ENCODE measurements around the gene ZAR1.

Gene ZAR1

GRCh38 chr4:48470570-48470969, 19.5 kb upstream of the ZAR1 start:
- H3K27ac Mint-ChIP-seq: no peak overlapping the region
- H3K4me1 Mint-ChIP-seq: no peaks in the 10 kb centered on the region
- H3K27me3 Mint-ChIP-seq (ENCODE audit: low read depth, poor library complexity): peaks cover 11% of the 10 kb centered on the region
- no peaks in the 10 kb centered on the region for H3K36me3 Mint-ChIP-seq (ENCODE audit: low read depth)
- H3K9me3 Mint-ChIP-seq: no peaks in the 10 kb centered on the region
- DNase-seq: no peak
- no peak for TF ChIP-seq CTCF (IDR thresholded peaks at IDR 0.05)
- no peak overlapping the region for H3K4me3 Mint-ChIP-seq

GRCh38 chr4:48472794-48473193, 17.3 kb upstream of the ZAR1 start:
- Mint-ChIP-seq H3K27me3 (ENCODE audit: low read depth, poor library complexity) (peaks cover 20% of the 10 kb centered on the region), H3K4me3 (no peak overlapping the region), H3K9me3 (no peaks in the 10 kb centered on the region), H3K36me3 (ENCODE audit: low read depth) (no peaks in the 10 kb centered on the region), H3K4me1 (no peaks in the 10 kb centered on the region), H3K27ac (no peak overlapping the region)
- TF ChIP-seq CTCF (IDR thresholded peaks at IDR 0.05): no peak
- DNase-seq: no peak

GRCh38 chr4:48475770-48476169, 14.3 kb upstream of the ZAR1 start:
- DNase-seq: no peak
- no peak overlapping the region for H3K4me3 Mint-ChIP-seq
- no peak for TF ChIP-seq CTCF (IDR thresholded peaks at IDR 0.05)
- H3K9me3 Mint-ChIP-seq: no peaks in the 10 kb centered on the region
- peaks cover 24% of the 10 kb centered on the region for H3K27me3 Mint-ChIP-seq (ENCODE audit: low read depth, poor library complexity)
- H3K36me3 Mint-ChIP-seq (ENCODE audit: low read depth): no peaks in the 10 kb centered on the region
- H3K27ac Mint-ChIP-seq: no peak overlapping the region
- H3K4me1 Mint-ChIP-seq: no peaks in the 10 kb centered on the region

- no peak for TF ChIP-seq CTCF (IDR thresholded peaks at IDR 0.05)
- H3K9me3 Mint-ChIP-seq: no peaks in the 10 kb centered on the region
- H3K27me3 Mint-ChIP-seq (ENCODE audit: low read depth, poor library complexity): peaks cover 49% of the 10 kb centered on the region
- H3K36me3 Mint-ChIP-seq (ENCODE audit: low read depth): no peaks in the 10 kb centered on the region
- H3K27ac Mint-ChIP-seq: no peak overlapping the region
- H3K4me3 Mint-ChIP-seq: no peak overlapping the region
- no peaks in the 10 kb centered on the region for H3K4me1 Mint-ChIP-seq
- DNase-seq: no peak
These were observed 11.8 kb upstream of the ZAR1 start for GRCh38 chr4:48478273-48478672.

- no peak for TF ChIP-seq CTCF (IDR thresholded peaks at IDR 0.05)
- Mint-ChIP-seq H3K27me3 (ENCODE audit: low read depth, poor library complexity) (peaks cover 71% of the 10 kb centered on the region), H3K4me1 (no peaks in the 10 kb centered on the region), H3K4me3 (no peak overlapping the region), H3K27ac (no peak overlapping the region), H3K9me3 (peaks cover 5% of the 10 kb centered on the region), H3K36me3 (ENCODE audit: low read depth) (no peaks in the 10 kb centered on the region)
- DNase-seq: no peak
These were observed 8.5 kb upstream of the ZAR1 start for GRCh38 chr4:48481581-48481980.

- TF ChIP-seq CTCF (IDR thresholded peaks at IDR 0.05): no peak
These were observed 6.9 kb upstream of the ZAR1 start, which contains the start of gene SLC10A4 for GRCh38 chr4:48483006-48483776. TSS of gene SLC10A4 (plus strand) at chr4:48483343. CDS start at chr4:48483562, 219 bp downstream.

More at GRCh38 chr4:48483006-48483776, 6.9 kb upstream of the ZAR1 start, which contains the start of gene SLC10A4:
- no peaks in the 10 kb centered on the region for H3K4me1 Mint-ChIP-seq
- H3K36me3 Mint-ChIP-seq (ENCODE audit: low read depth): no peaks in the 10 kb centered on the region
- H3K27ac Mint-ChIP-seq: no peak within 1 kb of the TSS
- H3K9me3 Mint-ChIP-seq: peaks cover 5% of the 10 kb centered on the region
- H3K4me3 Mint-ChIP-seq: peak within 1 kb of the TSS; percentile 79
- peaks cover 80% of the 10 kb centered on the region for H3K27me3 Mint-ChIP-seq (ENCODE audit: low read depth, poor library complexity)
- peak; percentile 78 for DNase-seq
